Breast epithelium (tissue), 4 donors: ENCODE results near the gene FAAP20. TPM values are rescaled to one million over a fixed set of nuclear protein-coding genes. Genes with fewer than 3 reads are reported as not detected.

Experiments used
- DNase-seq, 2 donors: peaks; one replicate each; pipeline ENCODE4 v3.0.0-alpha.2; 2019; ENCODE audit warnings: low spot score in 2 of 2
- H3K27ac ChIP-seq, 2 donors: fragments of 200-600 bp; sonication (generic) in 1 of 2; one replicate each; pipeline ENCODE4 v1.5.1; 2016 to 2019; ENCODE audit warnings: mild to moderate bottlenecking in 1 of 2
- H3K27me3 ChIP-seq, 2 donors: fragments of 200-600 bp; sonication (generic) in 1 of 2; one replicate each; pipeline versions ENCODE4 v1.5.1 to v1.6.0; 2017 to 2019; ENCODE audit warnings: control low read depth in 1 of 2, mild to moderate bottlenecking in 1 of 2
- H3K36me3 ChIP-seq: fragments of 200-600 bp; one replicate; pipeline ENCODE4 v1.5.1; 2019
- H3K4me1 ChIP-seq, 2 donors: fragments of 200-600 bp; sonication (generic); one replicate each; pipeline ENCODE4 v1.5.1; 2016 to 2019; ENCODE audit warnings: control low read depth in 1 of 2
- H3K4me3 ChIP-seq, 3 donors: fragments of 200-600 bp; sonication (generic); 1 replicate in 2 of 3; 2 replicates in 1 of 3; pipeline ENCODE4 v1.5.1; 2016 to 2019; ENCODE audit warnings: mild to moderate bottlenecking in 3 of 3, moderate library complexity in 2 of 3
- H3K9me3 ChIP-seq, 2 donors: fragments of 200-600 bp; sonication (generic) in 1 of 2; one replicate each; pipeline ENCODE4 v1.5.1; 2016 to 2019; ENCODE audit warnings: control low read depth in 1 of 2
- CTCF ChIP-seq, 3 donors: fragments of 450-650 bp; IDR thresholded peaks; one replicate each; pipeline ENCODE4 v1.5.1; 2016 to 2017; ENCODE audit warnings: antibody characterized with exemption in 3 of 3, mild to moderate bottlenecking in 3 of 3, moderate library complexity in 3 of 3
- POLR2A ChIP-seq: fragments of 450-650 bp; IDR thresholded peaks from one replicate; pipeline ENCODE4 v1.6.1; 2016; ENCODE audit warnings: antibody characterized with exemption, mild to moderate bottlenecking, moderate library complexity
- POLR2AphosphoS5 ChIP-seq, 3 donors: sonication (generic); formaldehyde crosslinking; IDR thresholded peaks; one replicate each; pipeline ENCODE4 v1.6.1; 2017; ENCODE audit warnings: antibody characterized with exemption in 3 of 3
- intact Hi-C: fragments of 100-400 bp; cut with DNase I; formaldehyde crosslinking; loops from one replicate; pipeline ENCODE4 v1.15.1; 2023; ENCODE audit warnings: low total_unique reads
- total RNA-seq, 3 donors: library from RNA; depleted of rRNA; stranded (reverse); fragments of >200 nt; gene quantifications; one replicate each; pipeline ENCODE4 v1.1.0, GENCODE V29; 2016

FAAP20 gene
- total RNA-seq, 3 donors from 2014 or later, result 28.6 to 33.1 (median 29.9) TPM

GRCh38 chr1:2145946-2146835 lies 48.4 kb downstream of the FAAP20 start:
- no peak overlapping the region for H3K27ac ChIP-seq
- H3K4me3 ChIP-seq, result no peak overlapping the region
- H3K9me3 ChIP-seq, result no peaks in the 10 kb centered on the region
- DNase-seq, result no peak
- TF ChIP-seq POLR2A (no peak), CTCF (IDR thresholded peaks at IDR 0.05) (no peak), POLR2AphosphoS5 (IDR thresholded peaks at IDR 0.05) (no peak)
- no peaks in the 10 kb centered on the region for H3K27me3 ChIP-seq
- intact Hi-C loops, result no loop called here
- no peaks in the 10 kb centered on the region for H3K4me1 ChIP-seq
- no peaks in the 10 kb centered on the region for H3K36me3 ChIP-seq

DNA sequence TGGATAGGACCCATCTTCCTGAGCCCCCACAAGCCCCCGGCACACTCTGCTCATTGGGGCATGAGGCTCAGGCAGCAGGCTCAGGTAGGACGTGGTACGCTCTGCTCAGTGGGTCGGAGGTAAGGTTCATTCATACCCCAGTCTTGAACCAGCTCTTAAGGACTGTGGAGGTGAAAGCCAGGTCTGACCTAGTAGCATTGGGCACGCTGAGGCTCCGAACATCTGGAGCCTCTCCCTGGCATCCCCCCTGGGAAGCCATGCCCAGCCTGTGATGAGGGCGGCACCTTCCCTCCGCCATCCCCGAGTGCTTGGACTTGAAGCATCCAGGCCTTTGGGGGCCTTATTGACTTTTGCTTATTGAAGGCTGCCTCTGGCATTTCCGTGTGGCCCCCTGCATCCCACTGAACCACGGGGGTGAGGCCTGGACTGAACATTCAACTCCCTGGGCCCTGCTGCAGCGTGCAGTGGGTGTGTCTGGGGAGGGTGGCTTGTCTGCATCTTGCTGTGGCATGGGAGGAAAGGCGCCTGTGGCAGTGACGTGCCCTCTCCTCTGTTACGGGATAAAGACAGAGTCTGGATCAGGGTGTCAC lies 50.0 kb downstream of the FAAP20 start:
- no peaks in the 10 kb centered on the region for H3K27me3 ChIP-seq
- DNase-seq, result no peak
- intact Hi-C loops, result no loop called here
- no peak overlapping the region for H3K27ac ChIP-seq
- no peak overlapping the region for H3K4me3 ChIP-seq
- TF ChIP-seq POLR2A, result no peak
- TF ChIP-seq CTCF (IDR thresholded peaks at IDR 0.05), result no peak
- TF ChIP-seq POLR2AphosphoS5 (IDR thresholded peaks at IDR 0.05), result no peak
- no peaks in the 10 kb centered on the region for H3K36me3 ChIP-seq
- no peaks in the 10 kb centered on the region for H3K9me3 ChIP-seq
- no peaks in the 10 kb centered on the region for H3K4me1 ChIP-seq

- Histone ChIP-seq H3K4me3 (no peak overlapping the region), H3K36me3 (no peaks in the 10 kb centered on the region), H3K27me3 (no peaks in the 10 kb centered on the region), H3K4me1 (no peaks in the 10 kb centered on the region), H3K27ac (no peak overlapping the region), H3K9me3 (no peaks in the 10 kb centered on the region)
- TF ChIP-seq CTCF (IDR thresholded peaks at IDR 0.05) (no peak), POLR2AphosphoS5 (IDR thresholded peaks at IDR 0.05) (no peak), POLR2A (no peak)
- intact Hi-C loops, result no loop called here
- DNase-seq, result no peak
These were observed 50.6 kb downstream of the FAAP20 start for GRCh38 chr1:2143814-2144500.

DNA sequence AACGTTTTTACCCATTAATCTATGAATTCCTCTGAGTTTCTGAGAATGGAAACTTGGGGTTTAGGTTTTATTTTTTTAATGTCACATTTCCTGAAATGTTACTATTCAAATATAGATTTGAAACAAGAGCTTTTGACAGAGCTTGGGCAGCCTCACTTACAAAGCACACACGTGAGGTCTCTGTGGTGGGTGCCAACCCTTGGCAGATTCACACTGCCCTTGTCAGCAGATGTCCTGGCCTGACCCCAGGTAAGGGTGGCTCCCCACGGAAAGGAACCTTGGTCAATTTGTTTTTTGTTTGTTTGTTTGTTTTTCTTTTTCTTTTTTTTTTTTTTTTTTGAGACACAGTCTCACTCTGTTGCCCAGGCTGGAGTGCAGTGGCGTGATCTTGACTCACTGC lies 53.5 kb downstream of the FAAP20 start:
- TF ChIP-seq CTCF (IDR thresholded peaks at IDR 0.05) (no peak), POLR2AphosphoS5 (IDR thresholded peaks at IDR 0.05) (no peak), POLR2A (no peak)
- H3K36me3 ChIP-seq, result no peaks in the 10 kb centered on the region
- no peaks in the 10 kb centered on the region for H3K9me3 ChIP-seq
- intact Hi-C loops, result no loop called here
- H3K4me3 ChIP-seq, result no peak overlapping the region
- DNase-seq, result no peak
- H3K4me1 ChIP-seq, result no peaks in the 10 kb centered on the region
- H3K27ac ChIP-seq, result no peak overlapping the region
- H3K27me3 ChIP-seq, result no peaks in the 10 kb centered on the region

Other genes with a start within 250 kb of the FAAP20 start
- under 1 TPM in 2 of 3 donors, not detected in 1; 0.29 to 0.98 TPM for gene CFAP74, start 191.0 kb downstream of the FAAP20 start, total RNA-seq
- gene GABRD, start 175.4 kb downstream of the FAAP20 start, total RNA-seq, result not detected
- gene PRKCZ, start 144.4 kb downstream of the FAAP20 start, total RNA-seq, result 10 to 100 TPM in 2 of 3 donors, under 1 TPM in 1; 0.64 to 17.9 (median 12.5) TPM
- gene SKI, start 33.5 kb upstream of the FAAP20 start, total RNA-seq, result 10 to 100 TPM; 22.1 to 33.8 (median 26.7) TPM
- gene MORN1, start 196.8 kb upstream of the FAAP20 start, total RNA-seq, result 10 to 100 TPM in 2 of 3 donors, 1 to 10 TPM in 1; 4.0 to 18.1 (median 17.7) TPM
- 10 to 100 TPM; 58.3 to 75.1 (median 70.4) TPM for gene RER1, start 197.1 kb upstream of the FAAP20 start, total RNA-seq
- gene PEX10, start 217.8 kb upstream of the FAAP20 start, total RNA-seq, result 10 to 100 TPM; 23.3 to 37.4 (median 24.1) TPM